Right lobe of liver (tissue), 4 donors: ENCODE measurements around the gene MAML2.

Source experiments
- POLR2A ChIP-seq: fragments of 450-650 bp; IDR thresholded peaks from one replicate; pipeline ENCODE4 v1.6.1; 2017; ENCODE audit warnings: antibody characterized with exemption, mild to moderate bottlenecking
- TF ChIP-seq, protein P1 (sequence below), 4 donors: fragments of 200-600 bp in 3 of 4; fragments of 450-650 bp in 1 of 4; IDR thresholded peaks; one replicate each; pipeline versions ENCODE4 v1.5.1 to v1.8.0; 2016 to 2022; ENCODE audit warnings: antibody characterized with exemption in 4 of 4, mild to moderate bottlenecking in 2 of 4
- donor health status: DM: no; HTN: no; CAD: no.
- donor health status: DM: no; HTN: no; CAD: no.
- donor health status: DM: no; HTN: yes; CAD: no.

DNA sequence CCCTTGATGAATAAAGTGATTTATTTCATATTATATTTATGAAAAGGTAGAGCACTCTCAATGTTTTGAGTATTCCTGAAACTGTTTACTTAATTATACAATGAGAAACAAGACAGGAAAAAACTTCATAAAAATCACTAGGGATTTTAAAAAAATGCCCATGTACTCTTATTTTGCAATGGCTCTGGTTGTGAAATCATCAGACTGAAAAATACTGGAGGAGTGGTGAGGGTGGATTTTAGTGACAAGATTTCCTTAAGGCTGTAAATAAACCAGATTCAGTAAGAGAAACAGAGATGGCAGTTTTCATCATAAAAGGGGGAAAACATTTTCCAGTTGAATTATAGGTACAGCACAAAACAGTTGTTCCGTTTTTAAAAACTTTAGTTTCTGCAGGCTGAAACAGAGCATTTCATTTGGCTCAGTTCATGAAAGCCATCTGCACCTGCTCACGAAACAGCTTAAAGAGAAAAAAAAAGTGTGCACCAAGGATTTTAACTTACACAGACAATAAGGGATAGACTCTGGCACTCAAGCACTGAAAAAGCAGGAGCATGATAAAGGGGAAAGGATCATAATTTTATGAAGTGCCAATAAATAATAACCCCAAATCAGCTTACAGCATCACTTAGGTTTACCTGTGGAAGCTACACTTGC lies 100.7 kb downstream of the MAML2 start:
- TF ChIP-seq, protein P1, sequence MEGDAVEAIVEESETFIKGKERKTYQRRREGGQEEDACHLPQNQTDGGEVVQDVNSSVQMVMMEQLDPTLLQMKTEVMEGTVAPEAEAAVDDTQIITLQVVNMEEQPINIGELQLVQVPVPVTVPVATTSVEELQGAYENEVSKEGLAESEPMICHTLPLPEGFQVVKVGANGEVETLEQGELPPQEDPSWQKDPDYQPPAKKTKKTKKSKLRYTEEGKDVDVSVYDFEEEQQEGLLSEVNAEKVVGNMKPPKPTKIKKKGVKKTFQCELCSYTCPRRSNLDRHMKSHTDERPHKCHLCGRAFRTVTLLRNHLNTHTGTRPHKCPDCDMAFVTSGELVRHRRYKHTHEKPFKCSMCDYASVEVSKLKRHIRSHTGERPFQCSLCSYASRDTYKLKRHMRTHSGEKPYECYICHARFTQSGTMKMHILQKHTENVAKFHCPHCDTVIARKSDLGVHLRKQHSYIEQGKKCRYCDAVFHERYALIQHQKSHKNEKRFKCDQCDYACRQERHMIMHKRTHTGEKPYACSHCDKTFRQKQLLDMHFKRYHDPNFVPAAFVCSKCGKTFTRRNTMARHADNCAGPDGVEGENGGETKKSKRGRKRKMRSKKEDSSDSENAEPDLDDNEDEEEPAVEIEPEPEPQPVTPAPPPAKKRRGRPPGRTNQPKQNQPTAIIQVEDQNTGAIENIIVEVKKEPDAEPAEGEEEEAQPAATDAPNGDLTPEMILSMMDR (IDR thresholded peaks at IDR 0.05): no peak
- no peak for TF ChIP-seq POLR2A
